Cardiac ventricle fibroblast (primary cell): ENCODE results near the gene PAIP2. TPM values are rescaled to one million over a fixed set of nuclear protein-coding genes. Genes with fewer than 3 reads are reported as not detected.

Source experiments
- total RNA-seq: library from RNA; depleted of rRNA; stranded (reverse); fragments of >200 nt; gene quantifications from 2 replicates; pipeline ENCODE4 v1.2.3, GENCODE V29; 2015

PAIP2 gene
- 68.5 and 70.7 TPM in 2 replicates for total RNA-seq

GRCh38 chr5:139341689-139342422 lies at the start of gene PAIP2:
TSS of gene PAIP2 (plus strand) at chr5:139341854. CDS start at chr5:139363785, 21,931 bp downstream.

GRCh38 chr5:139293507-139294373 lies 47.9 kb upstream of the PAIP2 start, which contains the start of gene MATR3:
TSS of gene MATR3 (plus strand) at chr5:139293740. CDS start at chr5:139307416, 13,676 bp downstream.

GRCh38 chr5:139383275-139383992 lies 41.8 kb downstream of the PAIP2 start, which contains the start of gene SLC23A1:
TSS of gene SLC23A1 (minus strand) at chr5:139383297. CDS start at chr5:139383253, 44 bp downstream.

GRCh38 chr5:139389701-139390638 lies 48.3 kb downstream of the PAIP2 start, which contains the start of gene MZB1:
TSS of gene MZB1 (minus strand) at chr5:139389913. CDS start at chr5:139389856, 57 bp downstream.

GRCh38 chr5:139394654-139395566 lies 53.3 kb downstream of the PAIP2 start, which contains the start of gene PROB1:
TSS of gene PROB1 (minus strand) at chr5:139395104. CDS start at chr5:139395081, 23 bp downstream.

GRCh38 chr5:139403787-139404483 lies 62.3 kb downstream of the PAIP2 start, which contains the start of gene SPATA24:
TSS of gene SPATA24 (minus strand) at chr5:139404089. CDS start at chr5:139404060, 29 bp downstream.

Other genes starting within 250 kb of the PAIP2 start
- gene SIL1, start 143.5 kb upstream of the PAIP2 start, total RNA-seq, result 41.3 and 42.1 TPM in 2 replicates
- 156 and 174 TPM in 2 replicates for gene MATR3, start 48.1 kb upstream of the PAIP2 start, total RNA-seq
- gene SLC23A1, start 41.4 kb downstream of the PAIP2 start, total RNA-seq, result not detected in 2 replicates
- not detected in 2 replicates for gene MZB1, start 48.1 kb downstream of the PAIP2 start, total RNA-seq
- gene PROB1, start 53.2 kb downstream of the PAIP2 start, total RNA-seq, result 1.2 and 2.1 TPM in 2 replicates
- gene SPATA24, start 62.2 kb downstream of the PAIP2 start, total RNA-seq, result 1.5 and 1.9 TPM in 2 replicates
- 3.6 and 8.2 TPM in 2 replicates for gene DNAJC18, start 97.7 kb downstream of the PAIP2 start, total RNA-seq
- gene ECSCR, start 120.9 kb downstream of the PAIP2 start, total RNA-seq, result 2.1 and 5.1 TPM in 2 replicates
- not detected in 2 replicates for gene SMIM33, start 129.2 kb downstream of the PAIP2 start, total RNA-seq
- 43.7 and 64.9 TPM in 2 replicates for gene STING1, start 140.9 kb downstream of the PAIP2 start, total RNA-seq
- 46.5 and 51.3 TPM in 2 replicates for gene UBE2D2, start 219.5 kb downstream of the PAIP2 start, total RNA-seq